ENCODE data around the gene PGBD2. TPM values are rescaled to one million over a fixed set of nuclear protein-coding genes. Genes with fewer than 3 reads are reported as not detected.
"Not testable (repeated sequence)": the region's sequence is repeated elsewhere in the genome, so short reads cannot be mapped to it uniquely, and the experiment has no call there.

The PGBD2 gene
- total RNA-seq, 1 donor from 2014 or later = 10.8 TPM

GRCh38 chr1:248924696-248925532 lies 18.9 kb downstream of the PGBD2 start:
- H3K27ac Mint-ChIP-seq (ENCODE audit: unreplicated experiment) = no peak overlapping the region
- no peak for DNase-seq (ENCODE audit: low read depth, low spot score)
- H3K4me1 Mint-ChIP-seq = peaks cover 35% of the 10 kb centered on the region

GRCh38 chr1:248925859-248926258 lies 19.8 kb downstream of the PGBD2 start:
- not testable (repeated sequence) for DNase-seq (ENCODE audit: low read depth, low spot score); H3K9me3 Mint-ChIP-seq; H3K27ac Mint-ChIP-seq (ENCODE audit: unreplicated experiment); H3K4me3 Mint-ChIP-seq; H3K27me3 Mint-ChIP-seq (ENCODE audit: low read depth)
- peaks cover 35% of the 10 kb centered on the region for H3K4me1 Mint-ChIP-seq
- peaks cover 18% of the 10 kb centered on the region for H3K36me3 Mint-ChIP-seq (ENCODE audit: low read depth)

More at GRCh38 chr1:248924696-248925532, 18.9 kb downstream of the PGBD2 start:
- Mint-ChIP-seq H3K4me3 (no peak overlapping the region), H3K9me3 (no peaks in the 10 kb centered on the region), H3K36me3 (ENCODE audit: low read depth) (peaks cover 18% of the 10 kb centered on the region), H3K27me3 (ENCODE audit: low read depth) (no peaks in the 10 kb centered on the region)
- TF ChIP-seq CTCF (conservative IDR thresholded peaks at IDR 0.05) = peak; percentile 71

GRCh38 chr1:248926401-248927182 lies 20.6 kb downstream of the PGBD2 start:
- TF ChIP-seq CTCF (conservative IDR thresholded peaks at IDR 0.05) = no peak

GRCh38 chr1:248927283-248927682 lies 21.2 kb downstream of the PGBD2 start:
- H3K27me3 Mint-ChIP-seq (ENCODE audit: low read depth); DNase-seq (ENCODE audit: low read depth, low spot score); H3K36me3 Mint-ChIP-seq (ENCODE audit: low read depth); H3K4me3 Mint-ChIP-seq; H3K9me3 Mint-ChIP-seq: not testable (repeated sequence)
- H3K27ac Mint-ChIP-seq (ENCODE audit: unreplicated experiment) = peak overlapping the region; percentile 81
- peaks cover 35% of the 10 kb centered on the region for H3K4me1 Mint-ChIP-seq

More at GRCh38 chr1:248926401-248927182, 20.6 kb downstream of the PGBD2 start:
- H3K27ac Mint-ChIP-seq (ENCODE audit: unreplicated experiment) = peak overlapping the region; percentile 81
- H3K4me3 Mint-ChIP-seq = no peak overlapping the region
- H3K9me3 Mint-ChIP-seq = no peaks in the 10 kb centered on the region
- no peak for DNase-seq (ENCODE audit: low read depth, low spot score)
- H3K4me1 Mint-ChIP-seq = peaks cover 35% of the 10 kb centered on the region
- no peaks in the 10 kb centered on the region for H3K27me3 Mint-ChIP-seq (ENCODE audit: low read depth)
- H3K36me3 Mint-ChIP-seq (ENCODE audit: low read depth) = peaks cover 11% of the 10 kb centered on the region

GRCh38 chr1:248928122-248928521 lies 22.1 kb downstream of the PGBD2 start:
- DNase-seq (ENCODE audit: low read depth, low spot score); H3K27me3 Mint-ChIP-seq (ENCODE audit: low read depth); H3K36me3 Mint-ChIP-seq (ENCODE audit: low read depth); H3K9me3 Mint-ChIP-seq: not testable (repeated sequence)
- H3K4me3 Mint-ChIP-seq = peak overlapping the region; percentile 2
- peak overlapping the region; percentile 23 for H3K27ac Mint-ChIP-seq (ENCODE audit: unreplicated experiment)
- peaks cover 35% of the 10 kb centered on the region for H3K4me1 Mint-ChIP-seq

- not testable (repeated sequence) for DNase-seq (ENCODE audit: low read depth, low spot score); H3K27ac Mint-ChIP-seq (ENCODE audit: unreplicated experiment); H3K9me3 Mint-ChIP-seq; H3K36me3 Mint-ChIP-seq (ENCODE audit: low read depth); H3K27me3 Mint-ChIP-seq (ENCODE audit: low read depth); H3K4me3 Mint-ChIP-seq
- H3K4me1 Mint-ChIP-seq = peaks cover 29% of the 10 kb centered on the region
Measured at GRCh38 chr1:248930037-248930436, 24.0 kb downstream of the PGBD2 start.

GRCh38 chr1:248938173-248938809 lies 32.3 kb downstream of the PGBD2 start:
- DNase-seq (ENCODE audit: low read depth, low spot score); H3K36me3 Mint-ChIP-seq (ENCODE audit: low read depth); H3K27me3 Mint-ChIP-seq (ENCODE audit: low read depth); H3K9me3 Mint-ChIP-seq; H3K4me3 Mint-ChIP-seq; H3K4me1 Mint-ChIP-seq; H3K27ac Mint-ChIP-seq (ENCODE audit: unreplicated experiment): not testable (repeated sequence)

- not testable (repeated sequence) for H3K36me3 Mint-ChIP-seq (ENCODE audit: low read depth); H3K27me3 Mint-ChIP-seq (ENCODE audit: low read depth); DNase-seq (ENCODE audit: low read depth, low spot score); H3K27ac Mint-ChIP-seq (ENCODE audit: unreplicated experiment); H3K4me1 Mint-ChIP-seq; H3K4me3 Mint-ChIP-seq; H3K9me3 Mint-ChIP-seq
Measured at GRCh38 chr1:248944134-248944999, 38.3 kb downstream of the PGBD2 start.

- not testable (repeated sequence) for H3K36me3 Mint-ChIP-seq (ENCODE audit: low read depth); H3K27me3 Mint-ChIP-seq (ENCODE audit: low read depth); H3K27ac Mint-ChIP-seq (ENCODE audit: unreplicated experiment); DNase-seq (ENCODE audit: low read depth, low spot score); H3K4me3 Mint-ChIP-seq; H3K4me1 Mint-ChIP-seq; H3K9me3 Mint-ChIP-seq
Measured at GRCh38 chr1:248945000-248945423, 39.0 kb downstream of the PGBD2 start.

- not testable (repeated sequence) for DNase-seq (ENCODE audit: low read depth, low spot score); H3K36me3 Mint-ChIP-seq (ENCODE audit: low read depth); H3K4me1 Mint-ChIP-seq; H3K9me3 Mint-ChIP-seq; H3K4me3 Mint-ChIP-seq; H3K27me3 Mint-ChIP-seq (ENCODE audit: low read depth); H3K27ac Mint-ChIP-seq (ENCODE audit: unreplicated experiment)
Measured at GRCh38 chr1:248945453-248945852, 39.4 kb downstream of the PGBD2 start.
